Fibroblast of lung (primary cell): ENCODE measurements around the gene DNAH17. TPM values are rescaled to one million over a fixed set of nuclear protein-coding genes. Genes with fewer than 3 reads are reported as not detected.

ENCODE experiments used
- DNase-seq, 2 donors: peaks; one replicate each; pipeline versions ENCODE4 v3.0.0 to v3.0.0-alpha.2; 2010; ENCODE audit warnings: low read depth in 2 of 2
- H2AFZ ChIP-seq: 2 replicates; pipeline ENCODE4 v1.5.1; 2012; ENCODE audit warnings: low read length, control low read depth, inconsistent platforms
- H3K27ac ChIP-seq: 2 replicates; pipeline ENCODE4 v1.5.1; 2011; ENCODE audit warnings: low read length, control low read depth; ENCODE audit not compliant: insufficient read depth
- H3K27me3 ChIP-seq: 2 replicates; pipeline ENCODE4 v1.5.1; 2011; ENCODE audit warnings: mild to moderate bottlenecking, low read length; ENCODE audit not compliant: control insufficient read depth, insufficient read depth
- H3K36me3 ChIP-seq: 2 replicates; pipeline ENCODE4 v1.5.1; 2011; ENCODE audit warnings: low read length; ENCODE audit not compliant: control insufficient read depth, insufficient read depth
- H3K4me1 ChIP-seq: 2 replicates; pipeline ENCODE4 v1.5.1; 2011; ENCODE audit warnings: low read length; ENCODE audit not compliant: control insufficient read depth, insufficient read depth; ENCODE audit errors: extremely low read depth
- H3K4me2 ChIP-seq: 2 replicates; pipeline ENCODE4 v1.5.1; 2011; ENCODE audit warnings: low read length, control low read depth; ENCODE audit not compliant: insufficient read depth; ENCODE audit errors: extremely low read depth
- H3K4me3 ChIP-seq, 4 experiments: fragments of 200-600 bp in 1 of 4; sonication (generic) in 1 of 4; replicated peaks in 1 of 4; 2 replicates each; pipeline ENCODE4 v1.5.1; 2011 to 2016; ENCODE audit warnings: low read length in 4 of 4, low read depth in 3 of 4, mild to moderate bottlenecking in 3 of 4, control low read depth in 2 of 4, inconsistent platforms in 1 of 4, mixed read lengths in 1 of 4; ENCODE audit not compliant: insufficient read depth in 1 of 4; ENCODE audit errors: control extremely low read depth in 1 of 4
- H3K79me2 ChIP-seq: 2 replicates; pipeline ENCODE4 v1.5.1; 2012; ENCODE audit warnings: mild to moderate bottlenecking, low read length, inconsistent platforms; ENCODE audit not compliant: control insufficient read depth, insufficient read depth
- H3K9ac ChIP-seq: 2 replicates; pipeline ENCODE4 v1.5.1; 2011; ENCODE audit warnings: mild to moderate bottlenecking, low read length, control low read depth; ENCODE audit not compliant: insufficient read depth
- H3K9me3 ChIP-seq: 2 replicates; pipeline ENCODE4 v1.5.1; 2012; ENCODE audit warnings: low read depth, low read length; ENCODE audit not compliant: control insufficient read depth, insufficient read depth
- H4K20me1 ChIP-seq: 2 replicates; pipeline ENCODE4 v1.5.1; 2011; ENCODE audit warnings: low read length; ENCODE audit not compliant: control insufficient read depth, insufficient read depth; ENCODE audit errors: extremely low read depth
- EZH2 ChIP-seq: IDR thresholded peaks from 2 replicates; pipeline ENCODE4 v1.5.1; 2012; ENCODE audit warnings: low read length, control low read depth, mild to moderate bottlenecking; ENCODE audit errors: missing control alignments
- polyA plus RNA-seq, 2 donors: library from polyadenylated mRNA; depleted of rRNA in 1 of 2; stranded (reverse) in 1 of 2; unstranded in 1 of 2; fragments of >200 nt; gene quantifications; 2 replicates each; pipeline ENCODE4 v1.2.1, GENCODE V29; 2011 to 2012; ENCODE audit warnings: missing spikeins in 1 of 2
- total RNA-seq: library from RNA; depleted of rRNA; stranded (reverse); fragments of >200 nt; gene quantifications from 2 replicates; pipeline ENCODE4 v1.2.1, GENCODE V29; 2014
- TF ChIP-seq, protein P1 (sequence below), 2 donors: IDR thresholded peaks in 1 of 2; conservative IDR thresholded peaks in 1 of 2; 1 replicate in 1 of 2; 2 replicates in 1 of 2; pipeline ENCODE4 v1.5.1; 2011 to 2012; ENCODE audit warnings: low read length in 2 of 2, control low read depth in 1 of 2, inconsistent platforms in 1 of 2, low read depth in 1 of 2, mild to moderate bottlenecking in 1 of 2

DNAH17 gene
- total and polyA plus RNA-seq, 2 donors (not counting 1 experiment from before 2014, with no cell fraction given): not detected

- H4K20me1 ChIP-seq: no peaks in the 10 kb centered on the region
- TF ChIP-seq, protein P1, sequence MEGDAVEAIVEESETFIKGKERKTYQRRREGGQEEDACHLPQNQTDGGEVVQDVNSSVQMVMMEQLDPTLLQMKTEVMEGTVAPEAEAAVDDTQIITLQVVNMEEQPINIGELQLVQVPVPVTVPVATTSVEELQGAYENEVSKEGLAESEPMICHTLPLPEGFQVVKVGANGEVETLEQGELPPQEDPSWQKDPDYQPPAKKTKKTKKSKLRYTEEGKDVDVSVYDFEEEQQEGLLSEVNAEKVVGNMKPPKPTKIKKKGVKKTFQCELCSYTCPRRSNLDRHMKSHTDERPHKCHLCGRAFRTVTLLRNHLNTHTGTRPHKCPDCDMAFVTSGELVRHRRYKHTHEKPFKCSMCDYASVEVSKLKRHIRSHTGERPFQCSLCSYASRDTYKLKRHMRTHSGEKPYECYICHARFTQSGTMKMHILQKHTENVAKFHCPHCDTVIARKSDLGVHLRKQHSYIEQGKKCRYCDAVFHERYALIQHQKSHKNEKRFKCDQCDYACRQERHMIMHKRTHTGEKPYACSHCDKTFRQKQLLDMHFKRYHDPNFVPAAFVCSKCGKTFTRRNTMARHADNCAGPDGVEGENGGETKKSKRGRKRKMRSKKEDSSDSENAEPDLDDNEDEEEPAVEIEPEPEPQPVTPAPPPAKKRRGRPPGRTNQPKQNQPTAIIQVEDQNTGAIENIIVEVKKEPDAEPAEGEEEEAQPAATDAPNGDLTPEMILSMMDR (conservative IDR thresholded peaks at IDR 0.05 in 1 of 2, IDR thresholded peaks at IDR 0.05 in 1 of 2; ENCODE audit: low read depth in 1 of 2, low read length in 2 of 2): no peak
- TF ChIP-seq EZH2: no peak
Measured at GRCh38 chr17:78391843-78392242, 185.4 kb downstream of the DNAH17 start.

DNA sequence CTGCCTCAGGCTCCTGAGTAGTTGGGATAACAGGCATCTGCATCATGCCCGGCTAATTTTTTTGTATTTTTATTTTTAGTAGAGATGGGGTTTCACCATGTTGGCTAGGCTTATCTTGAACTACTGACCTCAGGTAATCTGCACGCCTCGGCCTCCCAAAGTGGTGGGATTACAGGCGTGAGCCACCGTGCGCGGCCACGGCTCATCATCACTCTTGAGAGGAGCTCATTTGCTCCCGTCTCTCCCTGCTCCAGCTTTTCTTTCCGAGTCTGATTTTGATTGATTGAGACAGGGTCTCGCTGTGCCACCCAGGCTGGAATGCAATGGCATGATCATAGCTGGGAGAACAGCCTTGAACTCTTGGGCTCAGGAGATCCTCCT lies 186.2 kb downstream of the DNAH17 start:
- peaks cover 77% of the 10 kb centered on the region for H3K79me2 ChIP-seq
- peaks cover 3% of the 10 kb centered on the region for H3K36me3 ChIP-seq
- no peak overlapping the region for H3K4me3 ChIP-seq
- no peak overlapping the region for H2AFZ ChIP-seq
- H3K27ac ChIP-seq: peak overlapping the region; percentile 97
- no peak for DNase-seq
- no peak overlapping the region for H3K4me2 ChIP-seq
- no peak overlapping the region for H3K9ac ChIP-seq
- H3K4me1 ChIP-seq: peaks cover 35% of the 10 kb centered on the region
- H3K9me3 ChIP-seq: no peaks in the 10 kb centered on the region
- H3K27me3 ChIP-seq: no peaks in the 10 kb centered on the region
- H4K20me1 ChIP-seq: no peaks in the 10 kb centered on the region
- TF ChIP-seq EZH2: no peak
- TF ChIP-seq, protein P1 (conservative IDR thresholded peaks at IDR 0.05 in 1 of 2, IDR thresholded peaks at IDR 0.05 in 1 of 2; ENCODE audit: low read depth in 1 of 2, low read length in 2 of 2): no peak

More at GRCh38 chr17:78391843-78392242, 185.4 kb downstream of the DNAH17 start:
- Histone ChIP-seq H3K27me3 (no peaks in the 10 kb centered on the region), H3K4me2 (no peak overlapping the region), H3K9me3 (no peaks in the 10 kb centered on the region), H3K4me1 (peaks cover 34% of the 10 kb centered on the region), H3K9ac (no peak overlapping the region), H3K79me2 (peaks cover 76% of the 10 kb centered on the region), H2AFZ (no peak overlapping the region), H3K4me3 (no peak overlapping the region), H3K27ac (peak overlapping the region; percentile 97), H3K36me3 (peaks cover 6% of the 10 kb centered on the region)
- peak; percentile 45 to 87 for DNase-seq

DNA sequence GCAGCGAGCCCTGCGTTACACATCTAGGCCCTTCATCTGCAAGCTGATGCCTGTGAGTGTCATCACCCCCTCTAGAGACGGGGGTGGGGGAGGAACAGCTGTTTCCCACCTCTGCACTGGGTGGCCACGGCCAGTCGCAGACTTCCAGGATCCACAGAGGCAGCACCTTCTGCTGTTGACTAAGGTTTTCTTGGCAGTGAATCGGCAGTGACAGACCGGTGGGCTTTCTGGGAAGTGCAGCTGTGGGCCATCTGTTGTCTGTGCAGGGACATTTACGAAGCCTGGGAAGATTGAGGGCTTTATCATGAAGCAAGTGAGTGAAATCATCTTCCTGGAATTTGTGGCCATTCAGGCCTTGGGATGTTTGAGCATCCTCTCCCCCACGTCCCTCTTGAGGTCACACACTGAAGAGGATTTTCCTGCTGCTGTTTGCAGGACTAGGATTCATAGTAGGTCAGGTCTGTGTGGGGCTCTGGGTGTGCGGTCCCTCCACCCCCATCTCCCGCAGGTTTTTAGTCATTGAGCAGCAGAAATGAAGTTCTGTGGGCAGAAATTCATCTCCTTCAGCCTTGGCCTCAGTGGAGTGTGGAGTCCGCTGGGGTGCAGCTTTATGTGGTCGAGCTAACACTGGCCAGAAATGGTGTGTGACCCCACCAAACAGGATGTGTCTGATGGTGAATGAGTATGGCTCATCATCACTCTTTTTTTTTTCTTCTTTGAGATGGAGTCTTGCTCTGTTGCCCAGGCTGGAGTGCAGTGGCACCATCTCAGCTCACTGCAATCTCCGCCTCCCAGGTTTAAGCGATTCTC lies 186.8 kb downstream of the DNAH17 start:
- Histone ChIP-seq H3K27ac (peak overlapping the region; percentile 97), H3K36me3 (peaks cover 3% of the 10 kb centered on the region), H3K27me3 (no peaks in the 10 kb centered on the region), H3K79me2 (peaks cover 79% of the 10 kb centered on the region), H3K4me1 (peaks cover 41% of the 10 kb centered on the region), H4K20me1 (no peaks in the 10 kb centered on the region), H3K9me3 (no peaks in the 10 kb centered on the region), H2AFZ (no peak overlapping the region), H3K9ac (peak overlapping the region; percentile 63), H3K4me3 (peak overlapping the region in 1 of 4 experiments; percentile 14), H3K4me2 (peak overlapping the region; percentile 75)
- peak; percentile 94 to 99 for DNase-seq
- no peak for TF ChIP-seq EZH2
- TF ChIP-seq, protein P1 (conservative IDR thresholded peaks at IDR 0.05 in 1 of 2, IDR thresholded peaks at IDR 0.05 in 1 of 2; ENCODE audit: low read depth in 1 of 2, low read length in 2 of 2): peak in 1 of 2 donors; percentile 7
